HG02840 (cell line): Measurements from ENCODE around the gene MZT2B.
A peak's percentile ranks its signal among the peaks of the same experiment; 100 is the strongest.
"Not testable (repeated sequence)": the region's sequence is repeated elsewhere in the genome, so short reads cannot be mapped to it uniquely, and the experiment has no call there.

ENCODE experiments used
- ATAC-seq: cut with Tn5 transposase; IDR thresholded peaks from one replicate; pipeline ENCODE4 v1.9.1; 2021; ENCODE audit warnings: mild to moderate bottlenecking, moderate library complexity, moderate number of reproducible peaks; ENCODE audit not compliant: unreplicated experiment, low FRiP score

MZT2B gene

GRCh38 chr2:130169896-130170295 lies 12.2 kb upstream of the MZT2B start:
- ATAC-seq: no peak

- ATAC-seq: not testable (repeated sequence)
Measured at GRCh38 chr2:130174866-130175265, 7.2 kb upstream of the MZT2B start.

GRCh38 chr2:130180404-130181324 lies 1.4 kb upstream of the MZT2B start:
- ATAC-seq: not testable (repeated sequence)

- peak; percentile 51 for ATAC-seq
Measured at GRCh38 chr2:130181325-130181879, 660 bp upstream of the MZT2B start, which contains the start of gene SMPD4. Gene SMPD4 (minus strand): TSS chr2:130181602. CDS start chr2:130176592, 5,010 bp downstream.

GRCh38 chr2:130182826-130183511 lies 907 bp downstream of the MZT2B start:
- ATAC-seq: not testable (repeated sequence)

GRCh38 chr2:130183512-130184373 lies 1.7 kb downstream of the MZT2B start:
- ATAC-seq: no peak

- no peak for ATAC-seq
Measured at GRCh38 chr2:130185436-130185835, 3.4 kb downstream of the MZT2B start.

GRCh38 chr2:130185896-130186295 lies 3.8 kb downstream of the MZT2B start:
- no peak for ATAC-seq

GRCh38 chr2:130186391-130186790 lies 4.3 kb downstream of the MZT2B start:
- ATAC-seq: no peak

- ATAC-seq: no peak
Measured at GRCh38 chr2:130187268-130187667, 5.2 kb downstream of the MZT2B start.

GRCh38 chr2:130187859-130188792 lies 6.1 kb downstream of the MZT2B start:
- not testable (repeated sequence) for ATAC-seq

- ATAC-seq: not testable (repeated sequence)
Measured at GRCh38 chr2:130188958-130189357, 6.9 kb downstream of the MZT2B start.

GRCh38 chr2:130190237-130190636 lies 8.2 kb downstream of the MZT2B start:
- no peak for ATAC-seq

- not testable (repeated sequence) for ATAC-seq
Measured at GRCh38 chr2:130191319-130191718, 9.3 kb downstream of the MZT2B start.

- ATAC-seq: not testable (repeated sequence)
Measured at GRCh38 chr2:130192451-130192850, 10.4 kb downstream of the MZT2B start.

- not testable (repeated sequence) for ATAC-seq
Measured at GRCh38 chr2:130193824-130194223, 11.8 kb downstream of the MZT2B start.

- not testable (repeated sequence) for ATAC-seq
Measured at GRCh38 chr2:130195089-130195635, 13.1 kb downstream of the MZT2B start.

GRCh38 chr2:130196052-130196451 lies 14.0 kb downstream of the MZT2B start:
- not testable (repeated sequence) for ATAC-seq

GRCh38 chr2:130198343-130198742 lies 16.3 kb downstream of the MZT2B start, which contains the start of gene TUBA3E:
Gene TUBA3E (minus strand): TSS chr2:130198439. CDS start chr2:130198360, 79 bp downstream.
- ATAC-seq: no peak
